ENCODE measurements around the gene CHD5. TPM values are rescaled to one million over a fixed set of nuclear protein-coding genes. Genes with fewer than 3 reads are reported as not detected.

The CHD5 gene
- total RNA-seq, 2 donors from 2014 or later: under 0.01 to 2.1 TPM

DNA sequence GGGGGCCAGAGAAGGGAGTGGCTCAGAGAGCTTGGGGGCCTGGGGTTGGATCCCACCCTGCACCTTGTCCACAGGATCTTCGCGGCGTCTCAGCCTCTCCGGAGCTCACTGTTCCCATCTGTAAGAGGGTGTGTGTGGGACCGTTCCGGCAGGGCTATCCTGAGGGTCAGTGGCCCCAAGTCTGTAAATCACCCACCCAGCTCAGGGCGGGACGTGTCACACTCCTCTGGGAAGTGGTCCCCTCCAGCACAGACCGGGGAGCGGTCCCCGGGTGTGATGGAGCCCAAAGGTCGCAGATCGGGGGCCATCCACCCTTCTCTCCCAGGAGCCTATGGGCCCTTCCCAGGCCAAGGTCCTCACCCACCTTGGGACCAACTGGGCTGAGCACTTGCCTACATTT lies 94.5 kb downstream of the CHD5 start:
- 81 to 87% methylated on average over 3 to 13 of the region's 13 CpGs for WGBS, 2 donors
- H3K36me3 ChIP-seq (replicated peaks in 1 of 2; ENCODE audit: insufficient read depth in 1 of 2, low read depth in 2 of 2): no peaks in the 10 kb centered on the region
- DNase-seq (no peak), ATAC-seq (no peak)
- no peaks in the 10 kb centered on the region for H3K9me3 ChIP-seq
- TF ChIP-seq, protein P1, sequence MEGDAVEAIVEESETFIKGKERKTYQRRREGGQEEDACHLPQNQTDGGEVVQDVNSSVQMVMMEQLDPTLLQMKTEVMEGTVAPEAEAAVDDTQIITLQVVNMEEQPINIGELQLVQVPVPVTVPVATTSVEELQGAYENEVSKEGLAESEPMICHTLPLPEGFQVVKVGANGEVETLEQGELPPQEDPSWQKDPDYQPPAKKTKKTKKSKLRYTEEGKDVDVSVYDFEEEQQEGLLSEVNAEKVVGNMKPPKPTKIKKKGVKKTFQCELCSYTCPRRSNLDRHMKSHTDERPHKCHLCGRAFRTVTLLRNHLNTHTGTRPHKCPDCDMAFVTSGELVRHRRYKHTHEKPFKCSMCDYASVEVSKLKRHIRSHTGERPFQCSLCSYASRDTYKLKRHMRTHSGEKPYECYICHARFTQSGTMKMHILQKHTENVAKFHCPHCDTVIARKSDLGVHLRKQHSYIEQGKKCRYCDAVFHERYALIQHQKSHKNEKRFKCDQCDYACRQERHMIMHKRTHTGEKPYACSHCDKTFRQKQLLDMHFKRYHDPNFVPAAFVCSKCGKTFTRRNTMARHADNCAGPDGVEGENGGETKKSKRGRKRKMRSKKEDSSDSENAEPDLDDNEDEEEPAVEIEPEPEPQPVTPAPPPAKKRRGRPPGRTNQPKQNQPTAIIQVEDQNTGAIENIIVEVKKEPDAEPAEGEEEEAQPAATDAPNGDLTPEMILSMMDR (IDR thresholded peaks at IDR 0.05): no peak
- TF ChIP-seq POLR2A (IDR thresholded peaks at IDR 0.05): no peak
- no peaks in the 10 kb centered on the region for H3K27me3 ChIP-seq
- intact Hi-C loops (cut with DNase I): no loop called here
- H3K4me3 ChIP-seq: no peak overlapping the region
- H3K4me1 ChIP-seq: no peaks in the 10 kb centered on the region
- no peak overlapping the region for H3K27ac ChIP-seq

DNA sequence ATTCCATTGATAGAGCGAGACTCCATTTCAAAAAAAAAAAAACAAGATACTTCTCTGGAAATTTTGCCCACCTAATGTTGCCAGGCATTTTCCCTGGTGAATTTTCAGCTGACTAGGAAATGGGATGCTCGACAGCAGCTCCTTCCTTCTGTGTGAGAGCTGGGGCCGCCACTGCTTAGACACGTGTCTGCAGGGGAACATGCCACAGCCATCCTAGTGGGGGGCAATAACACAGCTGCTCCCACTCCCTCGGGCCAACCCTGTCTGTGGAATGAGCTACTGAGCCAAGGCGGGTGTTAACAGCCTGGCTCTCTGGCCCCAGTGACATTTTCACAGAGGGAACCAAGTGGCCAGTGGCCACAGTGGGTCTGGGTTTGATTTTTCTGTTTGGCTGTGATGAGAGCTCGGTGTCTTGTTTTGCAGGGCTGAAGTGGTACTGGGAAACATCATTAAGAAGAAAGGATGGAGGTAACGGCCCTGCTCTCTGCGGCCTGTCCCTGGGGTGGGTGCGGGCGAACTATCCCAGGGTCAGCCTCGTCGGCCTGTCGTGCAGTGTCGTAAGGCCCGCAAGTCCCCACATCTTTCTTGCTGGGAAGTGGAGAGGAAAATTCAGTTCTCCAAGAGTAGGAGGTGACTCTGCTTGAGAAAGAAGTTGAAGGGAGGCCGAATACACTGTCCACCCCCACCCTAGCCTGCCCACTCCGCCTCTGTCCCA lies 95.2 kb downstream of the CHD5 start:
- Histone ChIP-seq H3K27me3 (no peaks in the 10 kb centered on the region), H3K4me1 (no peaks in the 10 kb centered on the region), H3K4me3 (no peak overlapping the region), H3K36me3 (replicated peaks in 1 of 2; ENCODE audit: insufficient read depth in 1 of 2, low read depth in 2 of 2) (no peaks in the 10 kb centered on the region), H3K9me3 (no peaks in the 10 kb centered on the region), H3K27ac (no peak overlapping the region)
- no peak for DNase-seq
- 65 to 70% methylated on average over 17 to 18 of the region's 18 CpGs for WGBS, 2 donors
- no peak for ATAC-seq
- intact Hi-C loops (cut with DNase I): no loop called here
- TF ChIP-seq, protein P1 (IDR thresholded peaks at IDR 0.05): no peak
- TF ChIP-seq POLR2A (IDR thresholded peaks at IDR 0.05): no peak

DNA sequence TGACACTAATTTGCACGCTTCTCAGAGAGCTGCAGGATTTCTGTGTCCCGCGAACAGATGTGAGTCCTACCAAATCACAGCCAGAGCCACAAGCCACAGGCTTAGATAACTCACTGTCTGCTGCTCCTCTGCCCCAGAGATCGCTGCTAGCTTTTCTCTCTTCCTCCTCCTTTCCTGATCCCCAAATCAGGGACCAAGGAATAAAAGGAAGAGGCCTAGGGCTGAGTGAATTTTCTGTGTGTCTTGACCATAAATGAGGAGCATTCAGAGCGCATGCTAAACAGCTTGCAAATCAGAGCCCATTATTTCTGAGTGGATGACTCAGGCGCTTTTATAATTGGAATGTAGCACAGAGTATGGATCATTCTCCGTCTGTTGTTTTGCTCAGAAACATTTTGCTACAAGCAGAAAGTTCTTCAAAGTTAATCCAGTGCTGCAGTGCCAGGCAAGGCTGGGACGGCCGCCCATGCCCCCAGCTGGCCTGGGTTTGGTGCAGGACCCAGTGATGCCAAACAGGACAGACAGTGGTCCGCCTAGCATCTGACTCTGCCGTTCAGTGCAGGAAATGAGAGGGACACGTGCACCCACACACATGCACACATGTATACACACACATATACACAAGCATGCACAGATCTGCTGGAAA lies 96.2 kb downstream of the CHD5 start:
- 60 to 78% methylated on average over 7 to 12 of the region's 12 CpGs for WGBS, 2 donors
- Histone ChIP-seq H3K9me3 (no peaks in the 10 kb centered on the region), H3K4me1 (no peaks in the 10 kb centered on the region), H3K27ac (no peak overlapping the region), H3K27me3 (no peaks in the 10 kb centered on the region), H3K4me3 (no peak overlapping the region), H3K36me3 (replicated peaks in 1 of 2; ENCODE audit: insufficient read depth in 1 of 2, low read depth in 2 of 2) (no peaks in the 10 kb centered on the region)
- DNase-seq (no peak), ATAC-seq (no peak)
- intact Hi-C loops (cut with DNase I): no loop called here
- TF ChIP-seq, protein P1 (IDR thresholded peaks at IDR 0.05): no peak
- no peak for TF ChIP-seq POLR2A (IDR thresholded peaks at IDR 0.05)

DNA sequence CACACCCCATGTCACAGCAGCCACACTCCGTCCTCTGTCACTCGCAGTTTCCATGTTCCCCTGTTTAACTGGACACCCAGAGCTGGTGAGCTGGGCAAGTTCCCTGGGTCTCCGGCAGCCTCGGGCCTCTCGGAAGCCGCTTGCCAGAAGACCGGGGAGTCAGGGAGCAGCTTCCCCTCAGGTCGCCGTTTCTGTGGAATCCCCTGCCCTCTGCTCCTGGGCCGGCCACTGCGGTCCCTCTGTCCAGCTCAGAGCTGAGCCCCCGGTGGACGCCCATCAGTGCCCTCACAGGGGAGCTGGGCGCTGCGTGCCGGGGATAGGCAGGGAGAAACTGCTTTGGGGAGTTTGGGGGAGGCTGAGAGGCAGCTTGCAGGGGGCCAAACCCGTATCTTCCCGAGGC lies 96.7 kb downstream of the CHD5 start:
- Histone ChIP-seq H3K36me3 (replicated peaks in 1 of 2; ENCODE audit: insufficient read depth in 1 of 2, low read depth in 2 of 2) (no peaks in the 10 kb centered on the region), H3K4me3 (no peak overlapping the region), H3K4me1 (no peaks in the 10 kb centered on the region), H3K9me3 (no peaks in the 10 kb centered on the region), H3K27ac (no peak overlapping the region), H3K27me3 (no peaks in the 10 kb centered on the region)
- 40 to 56% methylated on average over 2 to 18 of the region's 18 CpGs for WGBS, 2 donors
- intact Hi-C loops (cut with DNase I): no loop called here
- ATAC-seq (no peak), DNase-seq (no peak)
- TF ChIP-seq POLR2A (IDR thresholded peaks at IDR 0.05): no peak
- TF ChIP-seq, protein P1 (IDR thresholded peaks at IDR 0.05): no peak
